Measurements from ENCODE around the gene LAPTM5. TPM values are rescaled to one million over a fixed set of nuclear protein-coding genes. Genes with fewer than 3 reads are reported as not detected.

The LAPTM5 gene
- polyA plus RNA-seq, 3 donors, result 1,019 to 1,669 (median 1,153) TPM

DNA sequence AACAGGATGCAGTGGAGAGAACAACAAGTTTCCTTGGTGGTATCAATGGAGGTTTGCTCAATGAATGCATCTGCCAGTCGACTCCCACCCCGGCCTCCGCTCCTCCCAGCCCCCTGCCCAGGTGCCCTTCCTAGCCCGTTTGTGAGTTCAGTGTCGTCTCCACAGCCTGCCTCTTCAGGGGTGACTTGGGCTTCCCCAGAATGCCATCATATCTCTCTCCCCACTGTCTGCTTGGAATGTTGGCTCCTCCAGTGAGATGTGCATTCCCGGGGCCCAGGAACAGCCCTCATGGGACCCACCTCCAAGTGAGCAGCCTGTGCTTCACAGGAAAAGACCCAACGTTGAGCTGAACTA, 64.6 kb downstream of the LAPTM5 start:
- H3K27me3 Mint-ChIP-seq (ENCODE audit: low read depth in 3 of 3), result peaks cover 13 to 25% (median 18%) of the 10 kb centered on the region in 3 donors
- peaks cover 0 to 8% (median 6%) of the 10 kb centered on the region in 7 donors for H3K9me3 Mint-ChIP-seq
- Histone ChIP-seq H2AFZ (ENCODE audit: insufficient read depth, low read depth, low read length, poor library complexity, severe bottlenecking) (no peak overlapping the region), H3K27ac (ENCODE audit: low read depth in 1 of 2, low read length in 2 of 2) (no peak overlapping the region), H4K20me1 (ENCODE audit: insufficient read depth, low read length) (no peaks in the 10 kb centered on the region), H3K9ac (ENCODE audit: insufficient read depth, low read length, poor library complexity, severe bottlenecking) (no peak overlapping the region), H3K4me2 (replicated peaks; ENCODE audit: extremely low read depth, low read length, poor library complexity, severe bottlenecking) (no peak overlapping the region), H3K9me3 (replicated peaks in 1 of 2; ENCODE audit: control insufficient read depth in 1 of 2, insufficient read depth in 1 of 2, low read length in 2 of 2) (peaks cover 6 to 9% of the 10 kb centered on the region in 2 donors), H3K79me2 (ENCODE audit: insufficient read depth, low read length) (no peaks in the 10 kb centered on the region), H3K27me3 (ENCODE audit: control insufficient read depth in 2 of 2, insufficient read depth in 2 of 2, low read length in 2 of 2) (no peaks in the 10 kb centered on the region), H3K4me3 (replicated peaks in 1 of 3; ENCODE audit: low read depth in 2 of 3, low read length in 3 of 3) (no peak overlapping the region), H3K4me1 (ENCODE audit: control insufficient read depth in 1 of 2, insufficient read depth in 2 of 2, low read length in 2 of 2) (no peaks in the 10 kb centered on the region), H3K36me3 (replicated peaks in 1 of 2; ENCODE audit: control insufficient read depth in 1 of 2, insufficient read depth in 2 of 2, low read length in 2 of 2) (no peaks in the 10 kb centered on the region)
- WGBS (ENCODE audit: insufficient coverage), result 88% methylated on average over 5 of the region's 7 CpGs
- no peak overlapping the region for H3K4me3 Mint-ChIP-seq
- no peaks in the 10 kb centered on the region for H3K36me3 Mint-ChIP-seq
- intact Hi-C loops (cut with micrococcal nuclease), result no loop called here
- no peak for DNase-seq
- TF ChIP-seq, protein P1, sequence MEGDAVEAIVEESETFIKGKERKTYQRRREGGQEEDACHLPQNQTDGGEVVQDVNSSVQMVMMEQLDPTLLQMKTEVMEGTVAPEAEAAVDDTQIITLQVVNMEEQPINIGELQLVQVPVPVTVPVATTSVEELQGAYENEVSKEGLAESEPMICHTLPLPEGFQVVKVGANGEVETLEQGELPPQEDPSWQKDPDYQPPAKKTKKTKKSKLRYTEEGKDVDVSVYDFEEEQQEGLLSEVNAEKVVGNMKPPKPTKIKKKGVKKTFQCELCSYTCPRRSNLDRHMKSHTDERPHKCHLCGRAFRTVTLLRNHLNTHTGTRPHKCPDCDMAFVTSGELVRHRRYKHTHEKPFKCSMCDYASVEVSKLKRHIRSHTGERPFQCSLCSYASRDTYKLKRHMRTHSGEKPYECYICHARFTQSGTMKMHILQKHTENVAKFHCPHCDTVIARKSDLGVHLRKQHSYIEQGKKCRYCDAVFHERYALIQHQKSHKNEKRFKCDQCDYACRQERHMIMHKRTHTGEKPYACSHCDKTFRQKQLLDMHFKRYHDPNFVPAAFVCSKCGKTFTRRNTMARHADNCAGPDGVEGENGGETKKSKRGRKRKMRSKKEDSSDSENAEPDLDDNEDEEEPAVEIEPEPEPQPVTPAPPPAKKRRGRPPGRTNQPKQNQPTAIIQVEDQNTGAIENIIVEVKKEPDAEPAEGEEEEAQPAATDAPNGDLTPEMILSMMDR (IDR thresholded peaks at IDR 0.05), result no peak
- H3K27ac Mint-ChIP-seq, result peak overlapping the region in 3 of 7 donors; percentile 12 to 75 (median 57)
- H3K4me1 Mint-ChIP-seq, result peaks cover 4% of the 10 kb centered on the region

DNA sequence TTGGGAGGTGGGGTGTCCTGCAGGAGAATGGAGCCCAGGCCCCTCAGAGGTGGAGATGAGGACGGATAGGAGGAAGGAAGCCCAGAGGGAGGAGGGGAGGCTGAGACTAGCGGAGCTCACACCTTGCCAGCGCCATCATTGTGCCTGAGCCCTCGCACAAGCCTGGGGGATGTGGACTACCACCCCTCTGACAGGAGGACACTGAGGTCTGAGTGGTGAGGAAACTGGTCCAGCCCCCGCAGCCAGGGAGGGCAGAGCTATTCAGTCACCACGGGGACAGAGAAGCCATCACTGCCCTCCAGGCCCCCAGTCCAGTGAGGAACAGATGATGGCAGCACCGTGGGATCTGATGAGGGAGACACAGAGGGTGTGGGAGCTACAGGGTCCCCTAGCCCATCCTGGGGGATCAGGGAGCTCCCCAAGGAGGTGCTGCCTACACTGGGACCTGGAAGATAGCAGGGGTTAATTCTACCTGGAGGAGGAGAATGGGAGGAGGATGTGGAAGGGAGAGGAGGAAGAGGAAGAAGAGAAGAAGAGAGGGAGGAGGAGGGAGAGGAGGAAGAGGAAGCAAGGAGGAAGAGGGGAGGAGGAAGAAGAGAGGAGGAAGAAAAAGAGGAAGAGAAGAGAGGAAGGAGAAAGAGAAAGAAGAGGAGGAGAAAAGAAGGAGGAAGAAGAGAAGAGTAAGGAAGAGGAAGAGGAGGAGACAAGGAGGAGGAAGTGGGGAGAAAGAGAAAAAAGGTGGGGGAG, 65.2 kb downstream of the LAPTM5 start:
- intact Hi-C loops (cut with micrococcal nuclease), result no loop called here
- Histone ChIP-seq H4K20me1 (ENCODE audit: insufficient read depth, low read length) (no peaks in the 10 kb centered on the region), H3K27ac (ENCODE audit: low read depth in 1 of 2, low read length in 2 of 2) (no peak overlapping the region), H3K4me1 (ENCODE audit: control insufficient read depth in 1 of 2, insufficient read depth in 2 of 2, low read length in 2 of 2) (no peaks in the 10 kb centered on the region), H3K4me2 (replicated peaks; ENCODE audit: extremely low read depth, low read length, poor library complexity, severe bottlenecking) (no peak overlapping the region), H3K9ac (ENCODE audit: insufficient read depth, low read length, poor library complexity, severe bottlenecking) (no peak overlapping the region), H2AFZ (ENCODE audit: insufficient read depth, low read depth, low read length, poor library complexity, severe bottlenecking) (no peak overlapping the region), H3K27me3 (ENCODE audit: control insufficient read depth in 2 of 2, insufficient read depth in 2 of 2, low read length in 2 of 2) (no peaks in the 10 kb centered on the region), H3K36me3 (replicated peaks in 1 of 2; ENCODE audit: control insufficient read depth in 1 of 2, insufficient read depth in 2 of 2, low read length in 2 of 2) (no peaks in the 10 kb centered on the region), H3K79me2 (ENCODE audit: insufficient read depth, low read length) (no peaks in the 10 kb centered on the region), H3K4me3 (replicated peaks in 1 of 3; ENCODE audit: low read depth in 2 of 3, low read length in 3 of 3) (no peak overlapping the region), H3K9me3 (replicated peaks in 1 of 2; ENCODE audit: control insufficient read depth in 1 of 2, insufficient read depth in 1 of 2, low read length in 2 of 2) (peaks cover 6 to 9% of the 10 kb centered on the region in 2 donors)
- Mint-ChIP-seq H3K27ac (peak overlapping the region in 2 of 7 donors; percentile 64 to 75), H3K36me3 (no peaks in the 10 kb centered on the region), H3K4me1 (peaks cover 4% of the 10 kb centered on the region), H3K27me3 (ENCODE audit: low read depth in 3 of 3) (peaks cover 17 to 28% (median 21%) of the 10 kb centered on the region in 3 donors), H3K9me3 (peaks cover 0 to 8% (median 6%) of the 10 kb centered on the region in 7 donors), H3K4me3 (peak overlapping the region in 1 of 2 donors; percentile 10)
- TF ChIP-seq, protein P1 (IDR thresholded peaks at IDR 0.05), result no peak
- 68% methylated on average over 4 of the region's 7 CpGs for WGBS (ENCODE audit: insufficient coverage)
- no peak for DNase-seq
